ENCODE measurements around the gene CASKIN1. TPM values are rescaled to one million over a fixed set of nuclear protein-coding genes. Genes with fewer than 3 reads are reported as not detected.

Gene CASKIN1
- total and polyA plus RNA-seq, 2 experiments from 2014 or later = 1.0 to 6.2 TPM

DNA sequence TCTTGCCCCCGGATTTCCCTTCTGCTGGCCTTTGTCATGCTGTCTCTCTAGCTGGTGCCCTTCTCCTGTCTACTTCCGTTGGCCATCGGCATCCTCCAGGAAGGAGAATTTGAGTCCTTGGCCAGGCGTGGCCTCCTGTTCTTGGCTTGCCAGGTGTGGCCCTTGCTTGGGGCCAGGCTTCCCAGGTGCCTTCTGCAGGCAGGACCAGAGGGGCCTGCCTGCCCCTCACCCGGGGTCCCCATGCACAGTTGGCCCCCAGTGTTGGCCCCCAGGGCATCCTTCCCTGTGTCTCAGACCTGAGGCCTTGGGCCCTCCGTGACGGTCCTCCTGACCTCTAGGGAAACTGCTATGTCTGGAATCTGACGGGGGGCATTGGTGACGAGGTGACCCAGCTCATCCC lies 11.5 kb upstream of the CASKIN1 start:
- H3K9me2 ChIP-seq (ENCODE audit: insufficient read depth) = no peaks in the 10 kb centered on the region
- no peak for ATAC-seq
- 0 out of 2 replicates have a peak, but pooled peaks cover 5% of the 10 kb centered on the region for H3K36me3 ChIP-seq (ENCODE audit: insufficient read depth)
- H3K4me3 ChIP-seq = no peak overlapping the region
- H3K27ac Mint-ChIP-seq = no peak overlapping the region
- H4K20me1 ChIP-seq (replicated peaks; ENCODE audit: insufficient read depth) = peaks cover 9% of the 10 kb centered on the region
- H3K4me1 Mint-ChIP-seq = peaks cover 23% of the 10 kb centered on the region
- TF ChIP-seq EZH2 (IDR thresholded peaks at IDR 0.05; ENCODE audit: low read depth, unreplicated experiment) (no peak), STAT1 (IDR thresholded peaks at IDR 0.05; ENCODE audit: unreplicated experiment) (no peak), ZNF331 (CRISPR knock-in tag; IDR thresholded peaks at IDR 0.05; ENCODE audit: low read depth) (no peak), ZNF114 (CRISPR knock-in tag; IDR thresholded peaks at IDR 0.05) (no peak), EZH2phosphoT487 (IDR thresholded peaks at IDR 0.05; ENCODE audit: unreplicated experiment) (no peak), JUNB (IDR thresholded peaks at IDR 0.05; ENCODE audit: unreplicated experiment) (no peak)
- TF ChIP-seq, protein P1, sequence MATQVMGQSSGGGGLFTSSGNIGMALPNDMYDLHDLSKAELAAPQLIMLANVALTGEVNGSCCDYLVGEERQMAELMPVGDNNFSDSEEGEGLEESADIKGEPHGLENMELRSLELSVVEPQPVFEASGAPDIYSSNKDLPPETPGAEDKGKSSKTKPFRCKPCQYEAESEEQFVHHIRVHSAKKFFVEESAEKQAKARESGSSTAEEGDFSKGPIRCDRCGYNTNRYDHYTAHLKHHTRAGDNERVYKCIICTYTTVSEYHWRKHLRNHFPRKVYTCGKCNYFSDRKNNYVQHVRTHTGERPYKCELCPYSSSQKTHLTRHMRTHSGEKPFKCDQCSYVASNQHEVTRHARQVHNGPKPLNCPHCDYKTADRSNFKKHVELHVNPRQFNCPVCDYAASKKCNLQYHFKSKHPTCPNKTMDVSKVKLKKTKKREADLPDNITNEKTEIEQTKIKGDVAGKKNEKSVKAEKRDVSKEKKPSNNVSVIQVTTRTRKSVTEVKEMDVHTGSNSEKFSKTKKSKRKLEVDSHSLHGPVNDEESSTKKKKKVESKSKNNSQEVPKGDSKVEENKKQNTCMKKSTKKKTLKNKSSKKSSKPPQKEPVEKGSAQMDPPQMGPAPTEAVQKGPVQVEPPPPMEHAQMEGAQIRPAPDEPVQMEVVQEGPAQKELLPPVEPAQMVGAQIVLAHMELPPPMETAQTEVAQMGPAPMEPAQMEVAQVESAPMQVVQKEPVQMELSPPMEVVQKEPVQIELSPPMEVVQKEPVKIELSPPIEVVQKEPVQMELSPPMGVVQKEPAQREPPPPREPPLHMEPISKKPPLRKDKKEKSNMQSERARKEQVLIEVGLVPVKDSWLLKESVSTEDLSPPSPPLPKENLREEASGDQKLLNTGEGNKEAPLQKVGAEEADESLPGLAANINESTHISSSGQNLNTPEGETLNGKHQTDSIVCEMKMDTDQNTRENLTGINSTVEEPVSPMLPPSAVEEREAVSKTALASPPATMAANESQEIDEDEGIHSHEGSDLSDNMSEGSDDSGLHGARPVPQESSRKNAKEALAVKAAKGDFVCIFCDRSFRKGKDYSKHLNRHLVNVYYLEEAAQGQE (IDR thresholded peaks at IDR 0.05; ENCODE audit: unreplicated experiment) = no peak
- TF ChIP-seq, protein P2, sequence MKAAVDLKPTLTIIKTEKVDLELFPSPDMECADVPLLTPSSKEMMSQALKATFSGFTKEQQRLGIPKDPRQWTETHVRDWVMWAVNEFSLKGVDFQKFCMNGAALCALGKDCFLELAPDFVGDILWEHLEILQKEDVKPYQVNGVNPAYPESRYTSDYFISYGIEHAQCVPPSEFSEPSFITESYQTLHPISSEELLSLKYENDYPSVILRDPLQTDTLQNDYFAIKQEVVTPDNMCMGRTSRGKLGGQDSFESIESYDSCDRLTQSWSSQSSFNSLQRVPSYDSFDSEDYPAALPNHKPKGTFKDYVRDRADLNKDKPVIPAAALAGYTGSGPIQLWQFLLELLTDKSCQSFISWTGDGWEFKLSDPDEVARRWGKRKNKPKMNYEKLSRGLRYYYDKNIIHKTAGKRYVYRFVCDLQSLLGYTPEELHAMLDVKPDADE (IDR thresholded peaks at IDR 0.05) = no peak
- TF ChIP-seq, protein P3, sequence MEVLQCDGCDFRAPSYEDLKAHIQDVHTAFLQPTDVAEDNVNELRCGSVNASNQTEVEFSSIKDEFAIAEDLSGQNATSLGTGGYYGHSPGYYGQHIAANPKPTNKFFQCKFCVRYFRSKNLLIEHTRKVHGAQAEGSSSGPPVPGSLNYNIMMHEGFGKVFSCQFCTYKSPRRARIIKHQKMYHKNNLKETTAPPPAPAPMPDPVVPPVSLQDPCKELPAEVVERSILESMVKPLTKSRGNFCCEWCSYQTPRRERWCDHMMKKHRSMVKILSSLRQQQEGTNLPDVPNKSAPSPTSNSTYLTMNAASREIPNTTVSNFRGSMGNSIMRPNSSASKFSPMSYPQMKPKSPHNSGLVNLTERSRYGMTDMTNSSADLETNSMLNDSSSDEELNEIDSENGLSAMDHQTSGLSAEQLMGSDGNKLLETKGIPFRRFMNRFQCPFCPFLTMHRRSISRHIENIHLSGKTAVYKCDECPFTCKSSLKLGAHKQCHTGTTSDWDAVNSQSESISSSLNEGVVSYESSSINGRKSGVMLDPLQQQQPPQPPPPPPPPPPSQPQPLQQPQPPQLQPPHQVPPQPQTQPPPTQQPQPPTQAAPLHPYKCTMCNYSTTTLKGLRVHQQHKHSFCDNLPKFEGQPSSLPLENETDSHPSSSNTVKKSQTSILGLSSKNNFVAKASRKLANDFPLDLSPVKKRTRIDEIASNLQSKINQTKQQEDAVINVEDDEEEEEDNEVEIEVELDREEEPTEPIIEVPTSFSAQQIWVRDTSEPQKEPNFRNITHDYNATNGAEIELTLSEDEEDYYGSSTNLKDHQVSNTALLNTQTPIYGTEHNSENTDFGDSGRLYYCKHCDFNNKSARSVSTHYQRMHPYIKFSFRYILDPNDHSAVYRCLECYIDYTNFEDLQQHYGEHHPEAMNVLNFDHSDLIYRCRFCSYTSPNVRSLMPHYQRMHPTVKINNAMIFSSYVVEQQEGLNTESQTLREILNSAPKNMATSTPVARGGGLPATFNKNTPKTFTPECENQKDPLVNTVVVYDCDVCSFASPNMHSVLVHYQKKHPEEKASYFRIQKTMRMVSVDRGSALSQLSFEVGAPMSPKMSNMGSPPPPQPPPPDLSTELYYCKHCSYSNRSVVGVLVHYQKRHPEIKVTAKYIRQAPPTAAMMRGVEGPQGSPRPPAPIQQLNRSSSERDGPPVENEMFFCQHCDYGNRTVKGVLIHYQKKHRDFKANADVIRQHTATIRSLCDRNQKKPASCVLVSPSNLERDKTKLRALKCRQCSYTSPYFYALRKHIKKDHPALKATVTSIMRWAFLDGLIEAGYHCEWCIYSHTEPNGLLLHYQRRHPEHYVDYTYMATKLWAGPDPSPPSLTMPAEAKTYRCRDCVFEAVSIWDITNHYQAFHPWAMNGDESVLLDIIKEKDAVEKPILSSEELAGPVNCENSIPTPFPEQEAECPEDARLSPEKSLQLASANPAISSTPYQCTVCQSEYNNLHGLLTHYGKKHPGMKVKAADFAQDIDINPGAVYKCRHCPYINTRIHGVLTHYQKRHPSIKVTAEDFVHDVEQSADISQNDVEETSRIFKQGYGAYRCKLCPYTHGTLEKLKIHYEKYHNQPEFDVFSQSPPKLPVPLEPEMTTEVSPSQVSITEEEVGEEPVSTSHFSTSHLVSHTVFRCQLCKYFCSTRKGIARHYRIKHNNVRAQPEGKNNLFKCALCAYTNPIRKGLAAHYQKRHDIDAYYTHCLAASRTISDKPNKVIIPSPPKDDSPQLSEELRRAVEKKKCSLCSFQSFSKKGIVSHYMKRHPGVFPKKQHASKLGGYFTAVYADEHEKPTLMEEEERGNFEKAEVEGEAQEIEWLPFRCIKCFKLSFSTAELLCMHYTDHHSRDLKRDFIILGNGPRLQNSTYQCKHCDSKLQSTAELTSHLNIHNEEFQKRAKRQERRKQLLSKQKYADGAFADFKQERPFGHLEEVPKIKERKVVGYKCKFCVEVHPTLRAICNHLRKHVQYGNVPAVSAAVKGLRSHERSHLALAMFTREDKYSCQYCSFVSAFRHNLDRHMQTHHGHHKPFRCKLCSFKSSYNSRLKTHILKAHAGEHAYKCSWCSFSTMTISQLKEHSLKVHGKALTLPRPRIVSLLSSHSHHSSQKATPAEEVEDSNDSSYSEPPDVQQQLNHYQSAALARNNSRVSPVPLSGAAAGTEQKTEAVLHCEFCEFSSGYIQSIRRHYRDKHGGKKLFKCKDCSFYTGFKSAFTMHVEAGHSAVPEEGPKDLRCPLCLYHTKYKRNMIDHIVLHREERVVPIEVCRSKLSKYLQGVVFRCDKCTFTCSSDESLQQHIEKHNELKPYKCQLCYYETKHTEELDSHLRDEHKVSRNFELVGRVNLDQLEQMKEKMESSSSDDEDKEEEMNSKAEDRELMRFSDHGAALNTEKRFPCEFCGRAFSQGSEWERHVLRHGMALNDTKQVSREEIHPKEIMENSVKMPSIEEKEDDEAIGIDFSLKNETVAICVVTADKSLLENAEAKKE (CRISPR knock-in tag; IDR thresholded peaks at IDR 0.05) = no peak
- H3K27ac ChIP-seq (ENCODE audit: low read depth) = no peak overlapping the region
- H3K27me3 ChIP-seq (ENCODE audit: insufficient read depth) = no peaks in the 10 kb centered on the region
- H3K4me2 ChIP-seq = no peak overlapping the region
- no peaks in the 10 kb centered on the region for H3K9me3 Mint-ChIP-seq
- DNase-seq (ENCODE audit: low spot score) = no peak
- no peak overlapping the region for H2AFZ ChIP-seq
- H3K36me3 Mint-ChIP-seq (ENCODE audit: low read depth) = peaks cover 26% of the 10 kb centered on the region
- H3K4me3 Mint-ChIP-seq = peak overlapping the region; percentile 54; the same call in 2 of the 3 replicates
- H3K79me2 ChIP-seq (replicated peaks; ENCODE audit: insufficient read depth) = peaks cover 6% of the 10 kb centered on the region; the same call in 1 of the 2 replicates
- H3K27me3 Mint-ChIP-seq (ENCODE audit: insufficient read depth, low read depth, poor library complexity) = peaks cover 16% of the 10 kb centered on the region
- peaks cover 7% of the 10 kb centered on the region; the same call in 1 of the 2 replicates for H3K4me1 ChIP-seq (ENCODE audit: insufficient read depth)
- peaks cover 24% of the 10 kb centered on the region; the same call in 1 of the 2 replicates for H3F3A ChIP-seq (replicated peaks; ENCODE audit: low read depth)

All from GM23338 (cell line).